GM23338 (cell line): ENCODE measurements around the gene UNC80. TPM values are rescaled to one million over a fixed set of nuclear protein-coding genes. Genes with fewer than 3 reads are reported as not detected.

Experiments
- ATAC-seq: fragments of 200-7000 bp; cut with Tn5 transposase; 3 replicates; pipeline ENCODE4 v1.9.1; 2020
- DNase-seq: peaks from one replicate; pipeline ENCODE4 v3.0.0-alpha.2; 2015; ENCODE audit warnings: low spot score
- H2AFZ ChIP-seq: fragments of 200-600 bp; sonication (generic); 2 replicates; pipeline ENCODE4 v1.8.0; 2016; ENCODE audit warnings: antibody characterized with exemption, mild to moderate bottlenecking, moderate library complexity
- H3F3A ChIP-seq: fragments of 200-600 bp; sonication (generic); replicated peaks from 2 replicates; pipeline ENCODE4 v1.8.0; 2017; ENCODE audit warnings: antibody characterized with exemption, mixed run types, low read depth
- H3K27ac ChIP-seq: fragments of 200-600 bp; sonication (generic); 2 replicates; pipeline ENCODE4 v1.6.1; 2016; ENCODE audit warnings: low read depth
- H3K27me3 ChIP-seq: fragments of 200-600 bp; sonication (generic); 2 replicates; pipeline ENCODE4 v1.8.0; 2016; ENCODE audit warnings: mild to moderate bottlenecking, mixed run types, moderate library complexity; ENCODE audit not compliant: insufficient read depth
- H3K36me3 ChIP-seq: fragments of 200-600 bp; sonication (generic); 2 replicates; pipeline ENCODE4 v1.8.0; 2016; ENCODE audit warnings: mild to moderate bottlenecking; ENCODE audit not compliant: insufficient read depth
- H3K4me1 ChIP-seq: fragments of 200-600 bp; sonication (generic); 2 replicates; pipeline ENCODE4 v1.8.0; 2016; ENCODE audit warnings: mild to moderate bottlenecking, moderate library complexity; ENCODE audit not compliant: insufficient read depth
- H3K4me2 ChIP-seq: fragments of 200-600 bp; sonication (generic); 2 replicates; pipeline ENCODE4 v1.7.1; 2017; ENCODE audit warnings: mixed run types
- H3K4me3 ChIP-seq: fragments of 200-600 bp; sonication (generic); 2 replicates; pipeline ENCODE4 v1.6.1; 2016; ENCODE audit warnings: mixed run types
- H3K79me2 ChIP-seq: fragments of 200-600 bp; sonication (generic); replicated peaks from 2 replicates; pipeline ENCODE4 v1.8.0; 2017; ENCODE audit warnings: mild to moderate bottlenecking; ENCODE audit not compliant: insufficient read depth
- H3K9me2 ChIP-seq: fragments of 200-600 bp; sonication (generic); 2 replicates; pipeline ENCODE4 v1.8.0; 2017; ENCODE audit not compliant: insufficient read depth
- H4K20me1 ChIP-seq: fragments of 200-600 bp; sonication (generic); replicated peaks from 2 replicates; pipeline ENCODE4 v1.8.0; 2017; ENCODE audit warnings: mild to moderate bottlenecking; ENCODE audit not compliant: insufficient read depth
- H3K27ac Mint-ChIP-seq: 2 replicates; pipeline ENCODE4 v1.8.0; 2020; ENCODE audit warnings: inconsistent platforms, mild to moderate bottlenecking, moderate library complexity, mixed read lengths
- H3K27me3 Mint-ChIP-seq: 3 replicates; pipeline ENCODE4 v1.8.0; 2022; ENCODE audit warnings: low read depth, mild to moderate bottlenecking, moderate library complexity, mixed read lengths, inconsistent platforms; ENCODE audit not compliant: insufficient read depth, poor library complexity
- H3K36me3 Mint-ChIP-seq: 3 replicates; pipeline ENCODE4 v1.8.0; 2021; ENCODE audit warnings: low read depth, mild to moderate bottlenecking, inconsistent platforms, moderate library complexity, mixed read lengths
- H3K4me1 Mint-ChIP-seq: 3 replicates; pipeline ENCODE4 v1.8.0; 2020; ENCODE audit warnings: mild to moderate bottlenecking, inconsistent platforms, mixed read lengths
- H3K4me3 Mint-ChIP-seq: 3 replicates; pipeline ENCODE4 v1.8.0; 2021; ENCODE audit warnings: moderate library complexity, mild to moderate bottlenecking, inconsistent platforms, mixed read lengths
- H3K9me3 Mint-ChIP-seq: 3 replicates; pipeline ENCODE4 v1.8.0; 2020; ENCODE audit warnings: moderate library complexity, mild to moderate bottlenecking, inconsistent platforms, mixed read lengths
- CREB1 ChIP-seq: fragments of 250-450 bp; sonication (Bioruptor Pico); IDR thresholded peaks from 2 replicates; pipeline ENCODE4 v1.5.0; 2020; ENCODE audit warnings: low read depth, mild to moderate bottlenecking, moderate library complexity
- CTCF ChIP-seq, 2 experiments: fragments of 200-600 bp in 1 of 2; sonication (generic) in 1 of 2; conservative IDR thresholded peaks; 2 replicates each; pipeline versions ENCODE4 v1.5.1 to v1.6.1; 2016 to 2017; ENCODE audit warnings: antibody characterized with exemption in 2 of 2, low read depth in 2 of 2, mild to moderate bottlenecking in 2 of 2, moderate library complexity in 1 of 2
- ETS1 ChIP-seq: IDR thresholded peaks from 2 replicates; pipeline ENCODE4 v1.6.1; 2016; ENCODE audit warnings: antibody characterized with exemption
- EZH2 ChIP-seq: fragments of 200-600 bp; sonication (generic); IDR thresholded peaks from one replicate; pipeline ENCODE4 v1.8.0; 2017; ENCODE audit warnings: antibody characterized with exemption, mild to moderate bottlenecking, low read depth; ENCODE audit not compliant: unreplicated experiment
- EZH2phosphoT487 ChIP-seq: fragments of 200-600 bp; sonication (generic); IDR thresholded peaks from one replicate; pipeline ENCODE4 v1.8.1; 2018; ENCODE audit warnings: antibody characterized with exemption; ENCODE audit not compliant: unreplicated experiment
- JUNB ChIP-seq: IDR thresholded peaks from one replicate; pipeline ENCODE4 v1.6.1; 2016; ENCODE audit warnings: antibody characterized with exemption; ENCODE audit not compliant: unreplicated experiment
- NANOG ChIP-seq: IDR thresholded peaks from 2 replicates; pipeline ENCODE4 v1.6.1; 2016; ENCODE audit warnings: antibody characterized with exemption, borderline replicate concordance
- POLR2AphosphoS5 ChIP-seq: IDR thresholded peaks from 2 replicates; pipeline ENCODE4 v1.6.1; 2016; ENCODE audit warnings: antibody characterized with exemption, low read depth
- REST ChIP-seq: IDR thresholded peaks from one replicate; pipeline ENCODE4 v1.6.1; 2018; ENCODE audit warnings: antibody characterized with exemption; ENCODE audit not compliant: unreplicated experiment
- STAT1 ChIP-seq: IDR thresholded peaks from one replicate; pipeline ENCODE4 v1.6.1; 2016; ENCODE audit warnings: antibody characterized with exemption; ENCODE audit not compliant: unreplicated experiment
- ZNF114 ChIP-seq: fragments of 250-450 bp; sonication (Bioruptor Pico); IDR thresholded peaks from 2 replicates; pipeline ENCODE4 v1.5.0; 2020; ENCODE audit warnings: mild to moderate bottlenecking, moderate library complexity
- ZNF331 ChIP-seq: fragments of 250-450 bp; sonication (Bioruptor Pico); IDR thresholded peaks from 2 replicates; pipeline ENCODE4 v1.5.0; 2020; ENCODE audit warnings: low read depth, mild to moderate bottlenecking, moderate library complexity
- ZNF462 ChIP-seq: fragments of 250-450 bp; sonication (Bioruptor Pico); IDR thresholded peaks from 2 replicates; pipeline ENCODE4 v1.5.0; 2020; ENCODE audit warnings: mild to moderate bottlenecking, moderate library complexity
- polyA plus RNA-seq: library from polyadenylated mRNA; unstranded; fragments of >200 nt; fragmentation: Nextera tagmentation; extraction: Ambion mirVana; gene quantifications from 2 replicates; pipeline ENCODE4 v1.2.1, GENCODE V29; 2016
- total RNA-seq: library from RNA; depleted of rRNA; stranded (reverse); fragments of >200 nt; shearing (Covaris generic); gene quantifications from 2 replicates; pipeline ENCODE4 v1.2.3, GENCODE V29; 2014

Gene UNC80
- total and polyA plus RNA-seq, 2 experiments from 2014 or later: 0.11 to 1.5 TPM

- Mint-ChIP-seq H3K4me3 (no peak overlapping the region), H3K4me1 (no peaks in the 10 kb centered on the region), H3K27me3 (no peaks in the 10 kb centered on the region), H3K9me3 (peaks cover 10% of the 10 kb centered on the region; the same call in 2 of the 3 replicates), H3K27ac (no peak overlapping the region), H3K36me3 (peaks cover 14% of the 10 kb centered on the region; the same call in 2 of the 3 replicates)
- Histone ChIP-seq H3K4me2 (no peak overlapping the region), H3K4me1 (no peaks in the 10 kb centered on the region), H3K27ac (no peak overlapping the region), H3F3A (no peaks in the 10 kb centered on the region), H4K20me1 (no peaks in the 10 kb centered on the region), H3K36me3 (no peaks in the 10 kb centered on the region), H3K27me3 (no peaks in the 10 kb centered on the region), H3K9me2 (no peaks in the 10 kb centered on the region), H2AFZ (no peak overlapping the region), H3K79me2 (no peaks in the 10 kb centered on the region), H3K4me3 (no peak overlapping the region)
- TF ChIP-seq STAT1 (no peak), CREB1 (CRISPR knock-in tag) (no peak), EZH2phosphoT487 (no peak), REST (no peak), ZNF114 (no peak), ETS1 (no peak), EZH2 (no peak), ZNF462 (CRISPR knock-in tag) (no peak), JUNB (no peak), POLR2AphosphoS5 (no peak), NANOG (no peak), ZNF331 (CRISPR knock-in tag) (no peak), CTCF (conservative IDR thresholded peaks at IDR 0.05; ENCODE audit: low read depth in 2 of 2) (no peak)
- ATAC-seq (no peak), DNase-seq (no peak)
Observed at GRCh38 chr2:210046851-210047500, 275.3 kb downstream of the UNC80 start.
